ENCODE results near the gene SAMD4A. TPM values are rescaled to one million over a fixed set of nuclear protein-coding genes. Genes with fewer than 3 reads are reported as not detected.

SAMD4A gene
- total RNA-seq, 1 experiment from 2014 or later, result 26.5 TPM

DNA sequence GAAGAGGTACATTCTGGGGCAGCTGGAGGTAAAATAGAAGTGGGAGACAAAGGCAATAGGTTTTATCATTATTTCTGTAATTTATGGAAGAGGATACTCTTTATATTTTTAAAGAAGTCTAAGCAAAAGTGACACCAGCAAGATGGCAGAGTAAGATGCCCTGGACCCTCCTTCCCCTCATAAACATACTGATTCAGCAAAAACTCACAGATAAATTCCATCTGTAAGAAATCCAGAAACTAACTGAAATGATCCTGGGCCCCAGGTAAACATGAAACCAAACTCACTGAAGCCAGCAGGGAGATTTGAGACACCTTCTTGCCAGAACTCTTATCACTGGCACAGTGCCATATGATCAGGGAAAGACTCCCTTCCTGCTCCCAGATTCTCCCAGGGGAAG, 255.8 kb downstream of the SAMD4A start:
- peaks cover 8% of the 10 kb centered on the region for H3K9me3 ChIP-seq (ENCODE audit: low read depth, low read length, poor library complexity, severe bottlenecking)
- no peak overlapping the region for H3K27ac ChIP-seq (ENCODE audit: low read depth, low read length, poor library complexity, severe bottlenecking)
- H3K27me3 ChIP-seq (replicated peaks; ENCODE audit: insufficient read depth, low read depth, low read length, poor library complexity), result no peaks in the 10 kb centered on the region
- ChIA-PET POLR2A (ENCODE audit: low non-redundant PET) (no interaction called here), CTCF (no interaction called here)
- TF ChIP-seq, protein P1, sequence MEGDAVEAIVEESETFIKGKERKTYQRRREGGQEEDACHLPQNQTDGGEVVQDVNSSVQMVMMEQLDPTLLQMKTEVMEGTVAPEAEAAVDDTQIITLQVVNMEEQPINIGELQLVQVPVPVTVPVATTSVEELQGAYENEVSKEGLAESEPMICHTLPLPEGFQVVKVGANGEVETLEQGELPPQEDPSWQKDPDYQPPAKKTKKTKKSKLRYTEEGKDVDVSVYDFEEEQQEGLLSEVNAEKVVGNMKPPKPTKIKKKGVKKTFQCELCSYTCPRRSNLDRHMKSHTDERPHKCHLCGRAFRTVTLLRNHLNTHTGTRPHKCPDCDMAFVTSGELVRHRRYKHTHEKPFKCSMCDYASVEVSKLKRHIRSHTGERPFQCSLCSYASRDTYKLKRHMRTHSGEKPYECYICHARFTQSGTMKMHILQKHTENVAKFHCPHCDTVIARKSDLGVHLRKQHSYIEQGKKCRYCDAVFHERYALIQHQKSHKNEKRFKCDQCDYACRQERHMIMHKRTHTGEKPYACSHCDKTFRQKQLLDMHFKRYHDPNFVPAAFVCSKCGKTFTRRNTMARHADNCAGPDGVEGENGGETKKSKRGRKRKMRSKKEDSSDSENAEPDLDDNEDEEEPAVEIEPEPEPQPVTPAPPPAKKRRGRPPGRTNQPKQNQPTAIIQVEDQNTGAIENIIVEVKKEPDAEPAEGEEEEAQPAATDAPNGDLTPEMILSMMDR (conservative IDR thresholded peaks at IDR 0.05; ENCODE audit: low read depth, low read length), result no peak
- TF ChIP-seq EZH2 (IDR thresholded peaks at IDR 0.05; ENCODE audit: borderline replicate concordance, low read depth, low read length, poor library complexity, severe bottlenecking), result no peak
- peaks cover 10% of the 10 kb centered on the region for H3K4me1 ChIP-seq (ENCODE audit: insufficient read depth, low read length, poor library complexity, severe bottlenecking)
- no peak for DNase-seq (ENCODE audit: low spot score)
- intact Hi-C loops (cut with micrococcal nuclease; ENCODE audit: unreplicated experiment), result no loop called here
- no TSS peak for BruUV-seq (replicated peaks)
- no peaks in the 10 kb centered on the region for H3K36me3 ChIP-seq (ENCODE audit: insufficient read depth, low read length, poor library complexity, severe bottlenecking)
- no peak overlapping the region for H3K4me3 ChIP-seq (ENCODE audit: low read depth, low read length, poor library complexity, severe bottlenecking)

DNA sequence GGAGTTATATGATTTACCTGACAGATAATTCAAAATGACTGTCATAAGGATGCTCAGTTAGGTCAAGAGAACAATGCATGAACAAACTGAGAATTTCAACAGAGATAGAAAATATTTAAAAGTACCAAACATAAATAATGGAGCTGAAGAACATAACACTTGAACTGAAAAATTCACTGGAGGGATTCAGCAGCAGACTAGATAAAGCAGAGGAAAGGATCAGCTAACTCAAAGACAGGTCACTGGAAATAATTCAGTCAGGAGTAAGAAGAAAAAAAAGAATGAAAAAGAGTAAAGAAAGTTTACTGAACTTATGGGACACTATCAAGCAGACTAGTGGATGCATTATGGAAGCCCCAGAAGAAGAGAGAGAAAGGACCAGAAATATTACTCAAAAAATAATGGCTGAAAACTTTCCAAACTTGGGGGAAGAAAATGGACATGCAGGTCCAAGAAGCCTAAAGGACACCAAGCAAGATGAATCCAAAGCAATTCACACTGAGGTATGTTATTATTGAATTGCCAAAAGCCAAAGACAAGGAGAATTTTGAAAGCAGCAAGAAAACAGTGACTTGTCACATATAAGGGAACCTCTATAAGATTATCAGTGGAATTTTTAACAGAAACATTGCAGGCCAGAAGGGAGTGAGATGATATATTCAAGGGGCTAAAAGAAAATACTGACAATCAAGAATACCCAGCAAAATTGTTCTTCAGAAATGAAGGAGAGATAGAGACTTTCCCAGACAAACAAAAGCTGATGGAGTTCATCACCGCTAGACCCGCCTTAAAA, 257.0 kb downstream of the SAMD4A start:
- no peak overlapping the region for H3K27ac ChIP-seq (ENCODE audit: low read depth, low read length, poor library complexity, severe bottlenecking)
- H3K4me1 ChIP-seq (ENCODE audit: insufficient read depth, low read length, poor library complexity, severe bottlenecking), result peaks cover 3% of the 10 kb centered on the region
- peaks cover 8% of the 10 kb centered on the region for H3K9me3 ChIP-seq (ENCODE audit: low read depth, low read length, poor library complexity, severe bottlenecking)
- ChIA-PET POLR2A (ENCODE audit: low non-redundant PET) (no interaction called here), CTCF (no interaction called here)
- TF ChIP-seq EZH2 (IDR thresholded peaks at IDR 0.05; ENCODE audit: borderline replicate concordance, low read depth, low read length, poor library complexity, severe bottlenecking), result no peak
- TF ChIP-seq, protein P1 (conservative IDR thresholded peaks at IDR 0.05; ENCODE audit: low read depth, low read length), result no peak
- H3K27me3 ChIP-seq (replicated peaks; ENCODE audit: insufficient read depth, low read depth, low read length, poor library complexity), result no peaks in the 10 kb centered on the region
- intact Hi-C loops (cut with micrococcal nuclease; ENCODE audit: unreplicated experiment), result no loop called here
- no peaks in the 10 kb centered on the region for H3K36me3 ChIP-seq (ENCODE audit: insufficient read depth, low read length, poor library complexity, severe bottlenecking)
- H3K4me3 ChIP-seq (ENCODE audit: low read depth, low read length, poor library complexity, severe bottlenecking), result no peak overlapping the region
- DNase-seq (ENCODE audit: low spot score), result no peak
- BruUV-seq (replicated peaks), result no TSS peak

DNA sequence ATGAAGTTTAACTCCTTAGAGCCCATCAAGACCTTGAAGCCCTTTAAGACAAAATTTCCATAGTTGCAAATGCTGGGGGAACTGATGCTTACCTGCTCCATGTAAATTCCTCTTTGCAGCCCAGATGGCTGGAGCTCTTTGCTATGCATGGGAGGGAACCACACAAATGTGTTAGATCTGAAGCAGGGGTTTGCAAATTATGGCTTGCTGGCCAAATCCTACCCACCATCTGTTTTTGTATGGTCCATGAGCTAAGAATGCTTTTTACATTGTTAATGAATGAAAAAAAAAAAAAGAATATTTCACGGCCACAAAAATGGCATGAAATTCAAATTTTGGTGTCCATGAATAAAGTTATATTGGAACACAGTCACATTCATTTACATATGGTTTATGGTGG, 261.1 kb downstream of the SAMD4A start:
- no TSS peak for BruUV-seq (replicated peaks)

More for the DNA sequence above, 261.1 kb downstream of the SAMD4A start:
- Histone ChIP-seq H3K27ac (ENCODE audit: low read depth, low read length, poor library complexity, severe bottlenecking) (no peak overlapping the region), H3K9me3 (ENCODE audit: low read depth, low read length, poor library complexity, severe bottlenecking) (peaks cover 8% of the 10 kb centered on the region), H3K4me1 (ENCODE audit: insufficient read depth, low read length, poor library complexity, severe bottlenecking) (no peaks in the 10 kb centered on the region), H3K4me3 (ENCODE audit: low read depth, low read length, poor library complexity, severe bottlenecking) (no peak overlapping the region), H3K27me3 (replicated peaks; ENCODE audit: insufficient read depth, low read depth, low read length, poor library complexity) (no peaks in the 10 kb centered on the region), H3K36me3 (ENCODE audit: insufficient read depth, low read length, poor library complexity, severe bottlenecking) (no peaks in the 10 kb centered on the region)
- intact Hi-C loops (cut with micrococcal nuclease; ENCODE audit: unreplicated experiment), result no loop called here
- CTCF ChIA-PET, result no interaction called here
- no peak for DNase-seq (ENCODE audit: low spot score)
- POLR2A ChIA-PET (ENCODE audit: low non-redundant PET), result no interaction called here
- no peak for TF ChIP-seq EZH2 (IDR thresholded peaks at IDR 0.05; ENCODE audit: borderline replicate concordance, low read depth, low read length, poor library complexity, severe bottlenecking)
- TF ChIP-seq, protein P1 (conservative IDR thresholded peaks at IDR 0.05; ENCODE audit: low read depth, low read length), result no peak
